ENCODE measurements around the gene TENM4.

DNA sequence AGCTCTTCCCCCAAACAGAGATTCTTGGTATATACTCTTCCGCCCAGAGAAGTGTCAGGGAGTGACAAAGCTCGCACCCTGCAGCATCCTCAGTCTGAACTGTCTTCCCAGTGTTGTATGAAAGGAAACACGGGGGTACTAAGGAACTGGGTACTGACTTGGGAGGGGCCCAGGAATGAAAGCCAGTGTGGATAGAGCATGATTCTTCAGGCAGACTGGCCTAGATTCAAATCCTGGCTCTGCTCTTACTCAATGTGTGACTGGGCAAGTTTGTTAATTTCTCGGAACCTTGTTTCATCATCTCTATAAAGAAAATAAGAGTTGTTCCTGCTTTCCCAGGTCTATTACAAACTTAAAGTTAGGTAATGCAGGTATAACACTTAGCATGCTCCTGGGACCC is 600.2 kb downstream of the TENM4 start:
- TF ChIP-seq GLIS2 (tag by site-specific recombination; IDR thresholded peaks at IDR 0.05) (no peak), ZNF707 (tag by site-specific recombination; IDR thresholded peaks at IDR 0.05) (no peak), SCRT1 (tag by site-specific recombination; IDR thresholded peaks at IDR 0.05; ENCODE audit: borderline replicate concordance) (no peak), ZNF274 (IDR thresholded peaks at IDR 0.05; ENCODE audit: low read length) (no peak), ZNF274 (tag by site-specific recombination; IDR thresholded peaks at IDR 0.05; ENCODE audit: borderline replicate concordance) (no peak), ZNF792 (tag by site-specific recombination; IDR thresholded peaks at IDR 0.05) (no peak), SP7 (tag by site-specific recombination; IDR thresholded peaks at IDR 0.05) (no peak), BCL11A (tag by site-specific recombination; IDR thresholded peaks at IDR 0.05; ENCODE audit: low read depth) (no peak), ZEB2 (tag by site-specific recombination; IDR thresholded peaks at IDR 0.05) (no peak), MYNN (tag by site-specific recombination; IDR thresholded peaks at IDR 0.05; ENCODE audit: borderline replicate concordance) (no peak)
- TF ChIP-seq, protein P1, sequence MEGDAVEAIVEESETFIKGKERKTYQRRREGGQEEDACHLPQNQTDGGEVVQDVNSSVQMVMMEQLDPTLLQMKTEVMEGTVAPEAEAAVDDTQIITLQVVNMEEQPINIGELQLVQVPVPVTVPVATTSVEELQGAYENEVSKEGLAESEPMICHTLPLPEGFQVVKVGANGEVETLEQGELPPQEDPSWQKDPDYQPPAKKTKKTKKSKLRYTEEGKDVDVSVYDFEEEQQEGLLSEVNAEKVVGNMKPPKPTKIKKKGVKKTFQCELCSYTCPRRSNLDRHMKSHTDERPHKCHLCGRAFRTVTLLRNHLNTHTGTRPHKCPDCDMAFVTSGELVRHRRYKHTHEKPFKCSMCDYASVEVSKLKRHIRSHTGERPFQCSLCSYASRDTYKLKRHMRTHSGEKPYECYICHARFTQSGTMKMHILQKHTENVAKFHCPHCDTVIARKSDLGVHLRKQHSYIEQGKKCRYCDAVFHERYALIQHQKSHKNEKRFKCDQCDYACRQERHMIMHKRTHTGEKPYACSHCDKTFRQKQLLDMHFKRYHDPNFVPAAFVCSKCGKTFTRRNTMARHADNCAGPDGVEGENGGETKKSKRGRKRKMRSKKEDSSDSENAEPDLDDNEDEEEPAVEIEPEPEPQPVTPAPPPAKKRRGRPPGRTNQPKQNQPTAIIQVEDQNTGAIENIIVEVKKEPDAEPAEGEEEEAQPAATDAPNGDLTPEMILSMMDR (tag by site-specific recombination; IDR thresholded peaks at IDR 0.05): no peak
- TF ChIP-seq, protein P2, sequence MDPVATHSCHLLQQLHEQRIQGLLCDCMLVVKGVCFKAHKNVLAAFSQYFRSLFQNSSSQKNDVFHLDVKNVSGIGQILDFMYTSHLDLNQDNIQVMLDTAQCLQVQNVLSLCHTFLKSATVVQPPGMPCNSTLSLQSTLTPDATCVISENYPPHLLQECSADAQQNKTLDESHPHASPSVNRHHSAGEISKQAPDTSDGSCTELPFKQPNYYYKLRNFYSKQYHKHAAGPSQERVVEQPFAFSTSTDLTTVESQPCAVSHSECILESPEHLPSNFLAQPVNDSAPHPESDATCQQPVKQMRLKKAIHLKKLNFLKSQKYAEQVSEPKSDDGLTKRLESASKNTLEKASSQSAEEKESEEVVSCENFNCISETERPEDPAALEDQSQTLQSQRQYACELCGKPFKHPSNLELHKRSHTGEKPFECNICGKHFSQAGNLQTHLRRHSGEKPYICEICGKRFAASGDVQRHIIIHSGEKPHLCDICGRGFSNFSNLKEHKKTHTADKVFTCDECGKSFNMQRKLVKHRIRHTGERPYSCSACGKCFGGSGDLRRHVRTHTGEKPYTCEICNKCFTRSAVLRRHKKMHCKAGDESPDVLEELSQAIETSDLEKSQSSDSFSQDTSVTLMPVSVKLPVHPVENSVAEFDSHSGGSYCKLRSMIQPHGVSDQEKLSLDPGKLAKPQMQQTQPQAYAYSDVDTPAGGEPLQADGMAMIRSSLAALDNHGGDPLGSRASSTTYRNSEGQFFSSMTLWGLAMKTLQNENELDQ (tag by site-specific recombination; IDR thresholded peaks at IDR 0.05; ENCODE audit: low read depth): no peak
- TF ChIP-seq, protein P3, sequence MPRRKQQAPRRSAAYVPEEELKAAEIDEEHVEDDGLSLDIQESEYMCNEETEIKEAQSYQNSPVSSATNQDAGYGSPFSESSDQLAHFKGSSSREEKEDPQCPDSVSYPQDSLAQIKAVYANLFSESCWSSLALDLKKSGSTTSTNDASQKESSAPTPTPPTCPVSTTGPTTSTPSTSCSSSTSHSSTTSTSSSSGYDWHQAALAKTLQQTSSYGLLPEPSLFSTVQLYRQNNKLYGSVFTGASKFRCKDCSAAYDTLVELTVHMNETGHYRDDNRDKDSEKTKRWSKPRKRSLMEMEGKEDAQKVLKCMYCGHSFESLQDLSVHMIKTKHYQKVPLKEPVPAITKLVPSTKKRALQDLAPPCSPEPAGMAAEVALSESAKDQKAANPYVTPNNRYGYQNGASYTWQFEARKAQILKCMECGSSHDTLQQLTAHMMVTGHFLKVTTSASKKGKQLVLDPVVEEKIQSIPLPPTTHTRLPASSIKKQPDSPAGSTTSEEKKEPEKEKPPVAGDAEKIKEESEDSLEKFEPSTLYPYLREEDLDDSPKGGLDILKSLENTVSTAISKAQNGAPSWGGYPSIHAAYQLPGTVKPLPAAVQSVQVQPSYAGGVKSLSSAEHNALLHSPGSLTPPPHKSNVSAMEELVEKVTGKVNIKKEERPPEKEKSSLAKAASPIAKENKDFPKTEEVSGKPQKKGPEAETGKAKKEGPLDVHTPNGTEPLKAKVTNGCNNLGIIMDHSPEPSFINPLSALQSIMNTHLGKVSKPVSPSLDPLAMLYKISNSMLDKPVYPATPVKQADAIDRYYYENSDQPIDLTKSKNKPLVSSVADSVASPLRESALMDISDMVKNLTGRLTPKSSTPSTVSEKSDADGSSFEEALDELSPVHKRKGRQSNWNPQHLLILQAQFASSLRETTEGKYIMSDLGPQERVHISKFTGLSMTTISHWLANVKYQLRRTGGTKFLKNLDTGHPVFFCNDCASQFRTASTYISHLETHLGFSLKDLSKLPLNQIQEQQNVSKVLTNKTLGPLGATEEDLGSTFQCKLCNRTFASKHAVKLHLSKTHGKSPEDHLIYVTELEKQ (tag by site-specific recombination; IDR thresholded peaks at IDR 0.05; ENCODE audit: borderline replicate concordance): no peak
- TF ChIP-seq, protein P4, sequence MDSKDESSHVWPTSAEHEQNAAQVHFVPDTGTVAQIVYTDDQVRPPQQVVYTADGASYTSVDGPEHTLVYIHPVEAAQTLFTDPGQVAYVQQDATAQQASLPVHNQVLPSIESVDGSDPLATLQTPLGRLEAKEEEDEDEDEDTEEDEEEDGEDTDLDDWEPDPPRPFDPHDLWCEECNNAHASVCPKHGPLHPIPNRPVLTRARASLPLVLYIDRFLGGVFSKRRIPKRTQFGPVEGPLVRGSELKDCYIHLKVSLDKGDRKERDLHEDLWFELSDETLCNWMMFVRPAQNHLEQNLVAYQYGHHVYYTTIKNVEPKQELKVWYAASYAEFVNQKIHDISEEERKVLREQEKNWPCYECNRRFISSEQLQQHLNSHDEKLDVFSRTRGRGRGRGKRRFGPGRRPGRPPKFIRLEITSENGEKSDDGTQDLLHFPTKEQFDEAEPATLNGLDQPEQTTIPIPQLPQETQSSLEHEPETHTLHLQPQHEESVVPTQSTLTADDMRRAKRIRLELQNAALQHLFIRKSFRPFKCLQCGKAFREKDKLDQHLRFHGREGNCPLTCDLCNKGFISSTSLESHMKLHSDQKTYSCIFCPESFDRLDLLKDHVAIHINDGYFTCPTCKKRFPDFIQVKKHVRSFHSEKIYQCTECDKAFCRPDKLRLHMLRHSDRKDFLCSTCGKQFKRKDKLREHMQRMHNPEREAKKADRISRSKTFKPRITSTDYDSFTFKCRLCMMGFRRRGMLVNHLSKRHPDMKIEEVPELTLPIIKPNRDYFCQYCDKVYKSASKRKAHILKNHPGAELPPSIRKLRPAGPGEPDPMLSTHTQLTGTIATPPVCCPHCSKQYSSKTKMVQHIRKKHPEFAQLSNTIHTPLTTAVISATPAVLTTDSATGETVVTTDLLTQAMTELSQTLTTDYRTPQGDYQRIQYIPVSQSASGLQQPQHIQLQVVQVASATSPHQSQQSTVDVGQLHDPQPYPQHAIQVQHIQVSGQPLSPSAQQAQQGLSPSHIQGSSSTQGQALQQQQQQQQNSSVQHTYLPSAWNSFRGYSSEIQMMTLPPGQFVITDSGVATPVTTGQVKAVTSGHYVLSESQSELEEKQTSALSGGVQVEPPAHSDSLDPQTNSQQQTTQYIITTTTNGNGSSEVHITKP (tag by site-specific recombination; IDR thresholded peaks at IDR 0.05): no peak
- TF ChIP-seq, protein P5, sequence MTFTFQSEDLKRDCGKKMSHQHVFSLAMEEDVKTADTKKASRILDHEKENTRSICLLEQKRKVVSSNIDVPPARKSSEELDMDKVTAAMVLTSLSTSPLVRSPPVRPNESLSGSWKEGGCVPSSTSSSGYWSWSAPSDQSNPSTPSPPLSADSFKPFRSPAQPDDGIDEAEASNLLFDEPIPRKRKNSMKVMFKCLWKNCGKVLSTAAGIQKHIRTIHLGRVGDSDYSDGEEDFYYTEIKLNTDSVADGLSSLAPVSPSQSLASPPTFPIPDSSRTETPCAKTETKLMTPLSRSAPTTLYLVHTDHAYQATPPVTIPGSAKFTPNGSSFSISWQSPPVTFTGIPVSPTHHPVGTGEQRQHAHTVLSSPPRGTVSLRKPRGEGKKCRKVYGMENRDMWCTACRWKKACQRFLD (tag by site-specific recombination; IDR thresholded peaks at IDR 0.05): no peak
